Measurements from ENCODE around the gene PACRG. TPM values are rescaled to one million over a fixed set of nuclear protein-coding genes. Genes with fewer than 3 reads are reported as not detected.

Gene PACRG
- total RNA-seq, 1 donor, result 1.4 TPM

GRCh38 chr6:163054641-163055040, 326.9 kb downstream of the PACRG start:
- Histone ChIP-seq H3K4me3 (ENCODE audit: insufficient read depth, low read length) (no peak overlapping the region), H3K79me2 (ENCODE audit: insufficient read depth, low read length) (no peaks in the 10 kb centered on the region), H3K27ac (ENCODE audit: low read depth, low read length) (no peak overlapping the region), H3K36me3 (ENCODE audit: insufficient read depth, low read length) (no peaks in the 10 kb centered on the region), H3K9me3 (ENCODE audit: low read depth, low read length) (no peaks in the 10 kb centered on the region), H3K4me2 (ENCODE audit: insufficient read depth, low read length) (no peak overlapping the region), H3K4me1 (ENCODE audit: insufficient read depth, low read length) (no peaks in the 10 kb centered on the region), H2AFZ (ENCODE audit: low read length) (no peak overlapping the region), H3K27me3 (ENCODE audit: insufficient read depth, low read length) (no peaks in the 10 kb centered on the region), H4K20me1 (ENCODE audit: insufficient read depth, low read length) (no peaks in the 10 kb centered on the region)
- DNase-seq (ENCODE audit: insufficient read length, low spot score, missing footprints), result no peak
- TF ChIP-seq CTCF (IDR thresholded peaks at IDR 0.05; ENCODE audit: extremely low read depth, low read depth, low read length), result no peak

GRCh38 chr6:163057260-163057659, 329.5 kb downstream of the PACRG start:
- no peaks in the 10 kb centered on the region for H3K9me3 ChIP-seq (ENCODE audit: low read depth, low read length)
- no peaks in the 10 kb centered on the region for H3K27me3 ChIP-seq (ENCODE audit: insufficient read depth, low read length)
- no peak overlapping the region for H3K4me3 ChIP-seq (ENCODE audit: insufficient read depth, low read length)
- no peaks in the 10 kb centered on the region for H3K36me3 ChIP-seq (ENCODE audit: insufficient read depth, low read length)
- no peak for DNase-seq (ENCODE audit: insufficient read length, low spot score, missing footprints)
- no peak overlapping the region for H3K27ac ChIP-seq (ENCODE audit: low read depth, low read length)
- no peaks in the 10 kb centered on the region for H4K20me1 ChIP-seq (ENCODE audit: insufficient read depth, low read length)
- H3K4me1 ChIP-seq (ENCODE audit: insufficient read depth, low read length), result no peaks in the 10 kb centered on the region
- H3K4me2 ChIP-seq (ENCODE audit: insufficient read depth, low read length), result no peak overlapping the region
- no peak for TF ChIP-seq CTCF (IDR thresholded peaks at IDR 0.05; ENCODE audit: extremely low read depth, low read depth, low read length)
- no peak overlapping the region for H2AFZ ChIP-seq (ENCODE audit: low read length)
- no peaks in the 10 kb centered on the region for H3K79me2 ChIP-seq (ENCODE audit: insufficient read depth, low read length)

- Histone ChIP-seq H3K9me3 (ENCODE audit: low read depth, low read length) (no peaks in the 10 kb centered on the region), H3K36me3 (ENCODE audit: insufficient read depth, low read length) (no peaks in the 10 kb centered on the region), H3K27ac (ENCODE audit: low read depth, low read length) (no peak overlapping the region), H3K4me3 (ENCODE audit: insufficient read depth, low read length) (no peak overlapping the region), H3K4me2 (ENCODE audit: insufficient read depth, low read length) (no peak overlapping the region), H3K4me1 (ENCODE audit: insufficient read depth, low read length) (no peaks in the 10 kb centered on the region), H2AFZ (ENCODE audit: low read length) (no peak overlapping the region), H3K79me2 (ENCODE audit: insufficient read depth, low read length) (no peaks in the 10 kb centered on the region), H4K20me1 (ENCODE audit: insufficient read depth, low read length) (no peaks in the 10 kb centered on the region), H3K27me3 (ENCODE audit: insufficient read depth, low read length) (no peaks in the 10 kb centered on the region)
- TF ChIP-seq CTCF (IDR thresholded peaks at IDR 0.05; ENCODE audit: extremely low read depth, low read depth, low read length), result no peak
- DNase-seq (ENCODE audit: insufficient read length, low spot score, missing footprints), result no peak
Observed at GRCh38 chr6:163062790-163063189, 335.0 kb downstream of the PACRG start.

- Histone ChIP-seq H4K20me1 (ENCODE audit: insufficient read depth, low read length) (no peaks in the 10 kb centered on the region), H3K4me1 (ENCODE audit: insufficient read depth, low read length) (no peaks in the 10 kb centered on the region), H2AFZ (ENCODE audit: low read length) (no peak overlapping the region), H3K27me3 (ENCODE audit: insufficient read depth, low read length) (no peaks in the 10 kb centered on the region), H3K9me3 (ENCODE audit: low read depth, low read length) (no peaks in the 10 kb centered on the region), H3K36me3 (ENCODE audit: insufficient read depth, low read length) (no peaks in the 10 kb centered on the region), H3K27ac (ENCODE audit: low read depth, low read length) (no peak overlapping the region), H3K79me2 (ENCODE audit: insufficient read depth, low read length) (no peaks in the 10 kb centered on the region), H3K4me2 (ENCODE audit: insufficient read depth, low read length) (no peak overlapping the region), H3K4me3 (ENCODE audit: insufficient read depth, low read length) (no peak overlapping the region)
- no peak for DNase-seq (ENCODE audit: insufficient read length, low spot score, missing footprints)
- no peak for TF ChIP-seq CTCF (IDR thresholded peaks at IDR 0.05; ENCODE audit: extremely low read depth, low read depth, low read length)
Observed at GRCh38 chr6:163063561-163063960, 335.8 kb downstream of the PACRG start.
